ENCODE results near the gene AQP9.
"Not testable (repeated sequence)": the region's sequence is repeated elsewhere in the genome, so short reads cannot be mapped to it uniquely, and the experiment has no call there.

Gene AQP9

GRCh38 chr15:58182460-58183163 is 44.4 kb downstream of the AQP9 start:
- DNase-seq = peak; percentile 53 to 55

- no peak for DNase-seq
Observed at GRCh38 chr15:58185439-58185838, 47.3 kb downstream of the AQP9 start.

- no peak for DNase-seq
Observed at GRCh38 chr15:58189148-58189811, 51.1 kb downstream of the AQP9 start.

GRCh38 chr15:58190419-58190818 is 52.2 kb downstream of the AQP9 start:
- no peak for DNase-seq

GRCh38 chr15:58193636-58194035 is 55.5 kb downstream of the AQP9 start:
- DNase-seq = not testable (repeated sequence)

- DNase-seq = no peak
Observed at GRCh38 chr15:58200739-58201138, 62.6 kb downstream of the AQP9 start.

GRCh38 chr15:58201516-58201915 is 63.3 kb downstream of the AQP9 start:
- DNase-seq = no peak

- no peak for DNase-seq
Observed at GRCh38 chr15:58203537-58203936, 65.4 kb downstream of the AQP9 start.

GRCh38 chr15:58206151-58206550 is 68.0 kb downstream of the AQP9 start:
- no peak for DNase-seq

- DNase-seq = not testable (repeated sequence)
Observed at GRCh38 chr15:58208217-58208616, 70.0 kb downstream of the AQP9 start.

GRCh38 chr15:58209007-58209481 is 70.9 kb downstream of the AQP9 start:
- not testable (repeated sequence) for DNase-seq

GRCh38 chr15:58210031-58210430 is 71.8 kb downstream of the AQP9 start:
- not testable (repeated sequence) for DNase-seq

GRCh38 chr15:58212909-58213526 is 74.8 kb downstream of the AQP9 start:
- DNase-seq = peak; percentile 49 to 71

- DNase-seq = no peak
Observed at GRCh38 chr15:58213587-58214338, 75.6 kb downstream of the AQP9 start.

GRCh38 chr15:58214591-58215340 is 76.6 kb downstream of the AQP9 start:
- DNase-seq = no peak

- DNase-seq = peak; percentile 16 to 22
Observed at GRCh38 chr15:58217460-58217859, 79.3 kb downstream of the AQP9 start.

GRCh38 chr15:58221591-58222241 is 83.5 kb downstream of the AQP9 start:
- DNase-seq = peak; percentile 2 to 14

- DNase-seq = no peak
Observed at GRCh38 chr15:58222679-58223078, 84.5 kb downstream of the AQP9 start.

- DNase-seq = no peak
Observed at GRCh38 chr15:58223432-58223831, 85.3 kb downstream of the AQP9 start.

GRCh38 chr15:58224068-58224467 is 85.9 kb downstream of the AQP9 start:
- no peak for DNase-seq

GRCh38 chr15:58227706-58228543 is 89.7 kb downstream of the AQP9 start:
- DNase-seq = peak; percentile 64 to 72

Data from Kasumi-1 (cell line).